Ishikawa (cell line): Measurements from ENCODE around the gene POLD3.

Experiments
- CEBPB ChIP-seq: IDR thresholded peaks from 2 replicates; pipeline ENCODE4 v1.6.1; 2012
- EGR1 ChIP-seq: IDR thresholded peaks from 2 replicates; pipeline ENCODE4 v1.6.1; 2012
- EP300 ChIP-seq: IDR thresholded peaks from 2 replicates; pipeline ENCODE4 v1.6.1; 2012; ENCODE audit warnings: borderline replicate concordance
- FOXM1 ChIP-seq: IDR thresholded peaks from 2 replicates; pipeline ENCODE4 v1.6.1; 2012; ENCODE audit warnings: low read depth, borderline replicate concordance
- MAX ChIP-seq: IDR thresholded peaks from 2 replicates; pipeline ENCODE4 v1.6.1; 2012
- NFIC ChIP-seq: IDR thresholded peaks from 2 replicates; pipeline ENCODE4 v1.6.1; 2012
- RAD21 ChIP-seq: IDR thresholded peaks from 2 replicates; pipeline ENCODE4 v1.6.1; 2012; ENCODE audit warnings: low read depth
- TAF1 ChIP-seq: IDR thresholded peaks from 2 replicates; pipeline ENCODE4 v1.6.1; 2012; ENCODE audit warnings: low read depth, mild to moderate bottlenecking
- TCF12 ChIP-seq: IDR thresholded peaks from 2 replicates; pipeline ENCODE4 v1.6.1; 2012; ENCODE audit warnings: low read depth
- TEAD4 ChIP-seq: IDR thresholded peaks from 2 replicates; pipeline ENCODE4 v1.6.1; 2012
- USF1 ChIP-seq: IDR thresholded peaks from 2 replicates; pipeline ENCODE4 v1.6.1; 2012
- YY1 ChIP-seq: IDR thresholded peaks from 2 replicates; pipeline ENCODE4 v1.6.1; 2012; ENCODE audit warnings: low read depth
- ZBTB7A ChIP-seq: IDR thresholded peaks from 2 replicates; pipeline ENCODE4 v1.6.1; 2012; ENCODE audit warnings: low read depth
- TF ChIP-seq, protein P1 (sequence below): IDR thresholded peaks from 2 replicates; pipeline ENCODE4 v1.6.1; 2012; ENCODE audit warnings: low read depth, mild to moderate bottlenecking

DNA sequence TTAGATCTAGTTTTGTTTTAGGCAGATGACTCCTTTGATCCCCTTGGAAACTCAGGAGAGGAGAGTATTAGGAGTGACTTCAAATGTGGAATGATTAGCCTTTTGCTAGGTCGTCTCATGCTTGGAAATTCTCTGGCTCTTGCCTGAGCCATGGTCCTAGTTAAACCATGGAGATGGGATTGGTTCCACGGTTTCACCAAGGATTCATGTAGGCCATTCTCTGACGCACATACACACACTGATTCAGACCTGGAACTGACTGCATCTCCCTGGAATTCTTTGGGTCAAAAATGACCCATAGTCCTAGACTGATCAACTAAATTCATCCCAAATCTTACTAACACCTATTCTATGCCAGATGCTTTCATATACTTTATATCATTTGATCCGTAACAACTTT, 56.5 kb downstream of the POLD3 start:
- TF ChIP-seq, protein P1, sequence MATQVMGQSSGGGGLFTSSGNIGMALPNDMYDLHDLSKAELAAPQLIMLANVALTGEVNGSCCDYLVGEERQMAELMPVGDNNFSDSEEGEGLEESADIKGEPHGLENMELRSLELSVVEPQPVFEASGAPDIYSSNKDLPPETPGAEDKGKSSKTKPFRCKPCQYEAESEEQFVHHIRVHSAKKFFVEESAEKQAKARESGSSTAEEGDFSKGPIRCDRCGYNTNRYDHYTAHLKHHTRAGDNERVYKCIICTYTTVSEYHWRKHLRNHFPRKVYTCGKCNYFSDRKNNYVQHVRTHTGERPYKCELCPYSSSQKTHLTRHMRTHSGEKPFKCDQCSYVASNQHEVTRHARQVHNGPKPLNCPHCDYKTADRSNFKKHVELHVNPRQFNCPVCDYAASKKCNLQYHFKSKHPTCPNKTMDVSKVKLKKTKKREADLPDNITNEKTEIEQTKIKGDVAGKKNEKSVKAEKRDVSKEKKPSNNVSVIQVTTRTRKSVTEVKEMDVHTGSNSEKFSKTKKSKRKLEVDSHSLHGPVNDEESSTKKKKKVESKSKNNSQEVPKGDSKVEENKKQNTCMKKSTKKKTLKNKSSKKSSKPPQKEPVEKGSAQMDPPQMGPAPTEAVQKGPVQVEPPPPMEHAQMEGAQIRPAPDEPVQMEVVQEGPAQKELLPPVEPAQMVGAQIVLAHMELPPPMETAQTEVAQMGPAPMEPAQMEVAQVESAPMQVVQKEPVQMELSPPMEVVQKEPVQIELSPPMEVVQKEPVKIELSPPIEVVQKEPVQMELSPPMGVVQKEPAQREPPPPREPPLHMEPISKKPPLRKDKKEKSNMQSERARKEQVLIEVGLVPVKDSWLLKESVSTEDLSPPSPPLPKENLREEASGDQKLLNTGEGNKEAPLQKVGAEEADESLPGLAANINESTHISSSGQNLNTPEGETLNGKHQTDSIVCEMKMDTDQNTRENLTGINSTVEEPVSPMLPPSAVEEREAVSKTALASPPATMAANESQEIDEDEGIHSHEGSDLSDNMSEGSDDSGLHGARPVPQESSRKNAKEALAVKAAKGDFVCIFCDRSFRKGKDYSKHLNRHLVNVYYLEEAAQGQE, result no peak
- no peak for TF ChIP-seq RAD21
- TF ChIP-seq CEBPB, result no peak
- no peak for TF ChIP-seq YY1
- TF ChIP-seq USF1, result no peak
- TF ChIP-seq EP300, result no peak
- TF ChIP-seq FOXM1, result no peak
- TF ChIP-seq TAF1, result no peak
- no peak for TF ChIP-seq NFIC
- TF ChIP-seq TEAD4, result no peak
- TF ChIP-seq MAX, result no peak
- no peak for TF ChIP-seq ZBTB7A
- TF ChIP-seq EGR1, result no peak
- TF ChIP-seq TCF12, result no peak
